Suppressor macrophage treated with lipopolysaccharide for 1 hour (primary cell): ENCODE data around the gene SIPA1L2.

ENCODE experiments used
- DNase-seq, 3 donors: peaks; one replicate each; pipeline ENCODE4 v3.0.0-alpha.2; 2020 to 2022

The SIPA1L2 gene

DNA sequence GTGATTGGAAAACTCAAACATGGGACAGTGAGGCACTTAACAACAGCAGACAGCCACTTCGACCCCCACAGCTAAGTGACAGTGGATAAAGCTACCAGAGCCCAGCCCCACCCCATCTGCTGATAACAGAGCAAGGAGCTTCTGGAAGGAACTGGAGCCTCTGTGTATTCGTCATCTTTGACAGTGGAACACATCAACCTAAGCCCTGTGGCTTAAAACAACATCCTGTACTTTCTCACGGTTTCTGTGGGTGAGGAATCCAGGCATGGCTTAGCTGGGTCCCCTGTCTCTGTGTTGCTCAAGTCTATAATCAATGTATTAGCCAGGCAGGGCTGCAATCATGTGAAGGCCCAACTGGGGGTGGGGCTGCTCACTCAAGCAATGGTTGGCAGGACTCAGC is 18.4 kb upstream of the SIPA1L2 start:
- DNase-seq = no peak

DNA sequence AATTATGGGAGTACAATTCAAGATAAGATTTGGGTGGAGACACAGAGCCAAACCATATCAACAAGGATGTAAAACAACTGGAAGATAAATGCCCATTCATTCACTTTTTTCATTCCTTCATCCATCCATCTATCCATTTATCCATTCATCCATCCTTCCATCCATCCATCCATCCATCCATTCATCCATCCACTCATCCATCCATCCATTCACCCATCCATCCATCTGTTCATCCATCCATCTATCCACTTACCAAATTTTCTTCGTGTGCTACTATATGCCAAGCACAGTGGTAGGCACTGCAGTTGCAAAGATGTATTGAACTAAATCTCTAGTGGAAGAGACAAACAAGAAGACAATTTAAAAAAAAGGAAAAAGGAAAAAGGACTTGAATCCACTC is 14.3 kb upstream of the SIPA1L2 start:
- no peak for DNase-seq

DNA sequence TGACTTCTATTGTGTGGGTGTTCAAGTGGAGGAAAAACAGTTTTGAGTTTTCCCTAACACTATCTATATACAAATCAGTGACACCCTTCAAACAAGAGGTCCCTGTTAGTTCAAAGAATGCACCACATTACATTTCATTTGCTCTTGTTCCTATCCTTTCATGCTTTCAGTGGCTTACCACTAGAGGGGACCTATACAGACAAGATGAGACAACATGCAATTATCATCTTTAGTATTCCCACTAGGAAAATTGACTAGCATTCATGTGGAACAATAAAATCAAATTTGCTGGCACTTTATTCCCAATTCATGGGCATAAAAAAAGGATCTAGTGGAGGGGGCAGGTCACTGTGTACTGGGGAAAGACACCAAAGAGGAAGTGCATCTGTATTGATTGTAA is 13.3 kb upstream of the SIPA1L2 start:
- DNase-seq = no peak

DNA sequence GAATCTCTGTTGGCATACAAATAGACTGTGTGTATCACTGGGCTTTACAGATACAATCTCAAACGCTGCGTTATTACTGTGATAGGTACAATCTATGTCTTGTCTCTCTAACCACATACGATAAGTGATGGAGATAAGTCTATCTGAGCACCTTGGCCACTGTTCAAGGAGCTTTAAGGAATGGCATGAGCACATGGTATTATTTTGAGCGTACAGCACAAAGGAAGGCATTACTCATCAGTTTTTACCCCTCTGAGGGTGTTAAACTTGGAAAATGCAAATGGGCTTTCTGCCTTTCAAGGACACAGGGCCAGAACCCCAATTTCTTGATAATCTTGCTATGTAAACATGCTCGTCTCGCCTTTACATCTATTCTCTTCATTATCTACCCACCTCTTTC is 11.6 kb upstream of the SIPA1L2 start:
- DNase-seq = no peak

DNA sequence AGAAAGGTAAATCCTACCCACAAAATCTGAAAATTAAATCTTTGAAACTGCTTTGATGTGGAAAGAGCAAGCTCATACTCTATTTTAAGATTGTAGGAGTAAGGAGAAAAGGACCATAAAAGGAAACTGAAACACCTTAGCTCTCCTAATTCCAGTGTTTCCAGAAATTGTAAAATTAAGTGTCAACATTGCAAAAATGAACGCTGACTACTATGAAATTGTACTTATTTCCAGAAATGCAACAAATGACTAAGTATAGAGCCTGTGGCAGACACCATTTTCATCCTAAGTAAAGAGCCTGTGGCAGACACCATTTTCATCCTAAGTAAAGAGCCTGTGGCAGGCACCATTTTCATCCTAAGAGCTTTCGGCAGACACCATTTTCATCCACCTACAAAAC is 6.9 kb upstream of the SIPA1L2 start:
- no peak for DNase-seq

DNA sequence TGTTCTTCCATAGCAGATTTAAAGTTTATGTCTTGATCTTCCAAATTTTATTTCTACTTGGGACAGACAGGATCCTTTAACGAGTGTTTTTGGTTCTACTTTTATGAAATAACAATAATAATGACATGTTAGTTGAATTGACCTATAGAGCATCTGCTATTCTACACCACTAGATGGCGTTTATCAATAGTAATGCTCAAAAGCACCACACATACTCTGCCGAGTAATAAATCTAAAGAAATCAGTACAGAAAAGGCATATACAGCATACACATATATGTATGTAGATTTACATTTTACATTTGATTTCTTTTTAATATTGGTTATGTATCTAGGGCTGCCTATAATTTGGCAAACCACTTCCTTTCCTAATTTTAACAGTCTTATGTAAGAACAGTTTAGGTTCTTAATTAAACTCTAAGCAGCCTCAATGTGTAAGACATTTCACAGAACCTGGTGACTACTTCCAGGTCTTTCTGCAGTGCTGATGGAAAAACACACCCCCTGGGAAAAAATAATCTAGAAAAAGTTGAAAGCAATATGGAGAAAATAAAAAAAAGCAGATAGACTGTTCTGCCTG is 5.9 kb upstream of the SIPA1L2 start:
- peak; percentile 67 to 89 (median 78) for DNase-seq

DNA sequence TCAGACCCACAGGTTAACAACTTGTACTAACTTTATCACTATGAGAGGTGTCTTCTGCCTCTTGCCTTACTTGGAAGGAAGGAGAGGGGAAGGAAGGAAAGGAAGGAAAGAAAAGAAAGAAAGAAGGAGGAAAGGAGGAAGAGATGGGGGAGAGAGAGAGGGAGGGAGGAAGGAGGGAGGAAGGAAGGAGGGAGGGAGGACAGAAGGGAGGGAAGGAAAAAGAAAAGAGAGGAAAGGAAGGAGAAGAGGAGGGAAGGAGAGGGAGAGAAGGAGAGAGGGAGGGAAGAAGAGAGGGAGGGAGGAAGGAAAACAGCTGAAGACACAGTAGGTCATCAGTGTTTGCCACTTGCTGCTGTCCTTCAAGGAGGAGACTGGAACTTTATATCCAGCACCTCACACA is 5.3 kb upstream of the SIPA1L2 start:
- DNase-seq = no peak

DNA sequence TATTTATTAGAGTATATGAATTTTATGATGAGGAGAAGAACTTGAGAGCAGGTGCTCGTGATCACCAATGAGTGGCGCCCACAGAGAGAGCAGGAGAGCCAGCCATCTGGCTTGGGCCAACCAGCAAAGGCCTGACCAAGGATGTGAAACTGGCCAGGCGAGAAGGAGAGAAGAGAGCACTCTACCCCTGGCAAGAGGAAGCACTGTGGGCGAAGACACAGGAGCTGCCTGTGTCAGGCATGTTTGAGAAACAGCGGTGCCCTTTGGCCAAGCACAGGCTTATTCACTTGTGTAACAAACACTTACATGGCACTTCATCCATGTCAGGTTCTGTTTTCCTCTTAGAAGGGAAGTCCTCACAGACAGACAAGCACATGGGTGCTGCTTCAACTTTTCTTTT is 4.2 kb upstream of the SIPA1L2 start:
- DNase-seq = peak; percentile 73 to 81 (median 76)

DNA sequence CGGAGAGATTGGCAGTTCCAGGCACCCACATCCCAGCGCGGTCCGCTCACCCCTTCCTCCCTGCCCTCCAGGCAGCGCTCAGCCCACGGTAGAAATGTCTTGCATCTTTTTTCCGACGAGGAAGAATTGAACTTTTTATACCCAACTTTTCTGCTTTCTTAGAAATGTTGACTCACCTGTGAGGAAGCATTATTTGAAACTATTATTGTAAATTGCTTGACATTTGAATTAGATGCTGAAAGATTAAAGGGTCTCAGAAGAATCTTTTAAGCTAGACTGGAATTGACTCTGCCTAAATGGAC is 912 bp upstream of the SIPA1L2 start:
- DNase-seq = no peak

DNA sequence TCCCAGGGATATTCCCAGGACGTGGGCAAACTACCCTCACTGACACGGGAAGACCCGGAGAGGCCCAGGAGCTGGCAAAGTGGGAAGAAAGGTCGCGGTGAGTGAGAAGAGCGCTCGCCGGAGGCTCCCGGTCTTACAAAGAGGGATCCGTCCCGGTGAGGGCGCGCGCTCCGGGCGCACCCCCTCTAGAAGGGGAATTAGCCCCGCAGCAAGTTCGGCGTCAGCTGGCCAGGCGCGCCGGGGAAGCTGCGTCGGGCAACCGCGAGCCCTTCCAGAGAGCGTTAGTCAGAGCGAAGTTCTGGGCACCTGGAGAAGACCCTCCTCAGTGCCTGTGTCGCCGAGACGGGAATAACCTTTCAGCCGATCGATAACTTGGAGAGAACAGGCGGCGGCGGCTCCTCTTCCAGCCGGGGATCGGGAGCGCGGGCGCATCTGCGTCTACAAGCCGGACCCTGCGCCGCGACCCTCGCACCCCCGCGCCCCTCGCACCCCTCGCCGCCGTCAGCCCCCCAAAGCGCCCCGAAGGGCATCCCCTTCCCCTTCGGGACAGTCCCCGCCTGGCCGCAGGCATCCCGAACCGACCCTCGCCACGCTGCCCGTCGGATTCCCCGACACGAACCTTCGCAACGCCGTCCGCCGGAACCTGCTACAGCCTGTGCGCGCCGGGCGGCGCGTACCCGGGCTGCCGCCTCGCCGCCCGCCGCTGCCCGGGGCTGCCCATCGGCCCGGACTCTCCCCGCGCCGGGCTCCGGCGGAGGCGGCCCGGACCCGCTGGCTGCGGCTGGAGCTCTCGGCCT is 485 bp downstream of the SIPA1L2 start:
- DNase-seq = peak; percentile 56 to 70 (median 57)

DNA sequence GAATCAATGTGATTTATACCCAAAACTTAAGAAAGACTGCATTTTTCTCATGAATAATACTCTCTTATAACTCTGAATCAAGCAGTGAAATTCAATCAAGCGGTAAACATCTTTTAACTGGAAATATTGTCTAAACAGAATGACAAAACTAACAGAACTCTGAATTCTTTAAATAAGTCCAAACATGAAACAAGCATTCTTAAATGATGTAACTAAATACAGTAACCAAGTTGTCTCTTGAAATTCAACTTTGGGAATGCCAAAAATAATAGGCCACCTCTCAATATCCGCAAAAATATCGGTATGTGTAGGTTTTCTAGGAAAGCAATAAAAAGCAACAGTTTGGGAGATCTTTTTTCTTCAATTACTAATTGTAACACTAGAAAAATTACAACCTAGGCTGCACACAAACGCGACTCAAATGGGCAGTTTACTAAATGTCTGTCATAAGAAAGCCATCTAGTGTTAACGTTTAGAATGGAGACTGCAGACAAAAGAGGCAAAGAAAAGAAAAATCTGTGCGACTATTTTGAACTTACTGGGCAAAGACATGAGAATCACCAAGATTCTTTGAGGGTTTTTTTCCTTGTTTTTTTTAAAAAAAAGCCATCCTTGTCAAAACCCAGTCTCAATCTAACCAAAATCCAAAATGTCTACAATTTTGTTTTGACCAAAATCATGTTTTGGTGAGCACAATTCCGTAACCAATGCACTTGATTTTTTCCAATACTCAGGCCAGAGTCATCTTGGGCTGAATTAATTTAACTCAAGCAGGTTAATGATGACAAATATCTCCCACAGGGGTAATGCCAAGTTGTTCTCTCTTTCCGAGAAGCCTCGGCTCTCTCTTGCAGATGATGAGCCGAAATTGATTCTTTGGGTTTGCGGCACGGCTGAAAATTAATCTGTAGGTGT is 1.3 kb downstream of the SIPA1L2 start:
- peak; percentile 27 to 64 (median 59) for DNase-seq

DNA sequence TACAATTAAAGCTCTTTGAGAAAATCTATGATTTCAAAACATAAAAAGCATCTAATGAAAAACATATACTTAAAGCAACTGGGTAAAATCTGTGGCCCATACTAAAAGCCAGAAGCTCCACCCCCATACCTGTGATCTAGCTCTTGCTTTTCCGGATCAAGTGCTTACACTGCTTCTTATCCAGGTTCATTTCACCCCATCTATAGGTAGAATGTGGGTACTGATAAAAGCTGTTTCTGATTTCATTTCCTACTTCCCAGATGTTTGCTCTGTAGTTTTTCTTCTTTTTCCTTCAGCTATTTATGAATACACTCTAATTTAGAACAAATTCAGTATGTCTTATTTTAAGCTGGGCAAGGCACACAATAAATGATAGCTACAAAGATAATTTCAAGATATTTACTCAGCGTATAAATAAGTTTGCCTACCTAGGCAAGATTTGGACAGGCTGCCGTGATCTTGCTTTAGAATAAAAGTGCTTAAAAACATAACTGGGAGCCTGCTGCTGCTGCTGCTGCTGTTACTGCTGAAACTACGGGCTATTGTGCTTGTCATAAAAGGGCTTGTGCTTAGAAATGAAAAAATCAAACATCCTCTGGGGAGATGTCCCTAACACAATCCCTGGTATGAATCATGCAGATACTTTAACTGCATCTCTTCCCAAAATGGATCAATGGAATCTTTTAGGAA is 2.1 kb downstream of the SIPA1L2 start:
- no peak for DNase-seq

DNA sequence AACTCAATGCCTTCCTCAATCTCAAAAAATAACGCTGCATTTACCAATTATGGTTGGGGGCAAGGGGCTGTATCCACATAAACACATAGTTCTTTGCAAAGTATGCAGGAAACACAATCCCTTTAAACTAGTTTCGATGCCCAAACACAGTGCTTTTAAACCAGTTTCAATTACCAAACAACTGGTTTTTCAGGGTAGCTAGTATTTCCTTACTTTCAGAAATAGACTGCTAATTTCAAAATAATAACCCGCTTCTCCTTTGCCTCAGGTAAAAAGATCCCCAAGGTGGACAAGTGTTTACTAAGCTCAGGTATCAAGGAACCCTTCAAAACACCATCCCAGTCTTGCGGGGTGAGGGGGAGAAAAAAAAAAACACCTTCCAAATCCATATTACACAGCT is 2.8 kb downstream of the SIPA1L2 start:
- DNase-seq = no peak

DNA sequence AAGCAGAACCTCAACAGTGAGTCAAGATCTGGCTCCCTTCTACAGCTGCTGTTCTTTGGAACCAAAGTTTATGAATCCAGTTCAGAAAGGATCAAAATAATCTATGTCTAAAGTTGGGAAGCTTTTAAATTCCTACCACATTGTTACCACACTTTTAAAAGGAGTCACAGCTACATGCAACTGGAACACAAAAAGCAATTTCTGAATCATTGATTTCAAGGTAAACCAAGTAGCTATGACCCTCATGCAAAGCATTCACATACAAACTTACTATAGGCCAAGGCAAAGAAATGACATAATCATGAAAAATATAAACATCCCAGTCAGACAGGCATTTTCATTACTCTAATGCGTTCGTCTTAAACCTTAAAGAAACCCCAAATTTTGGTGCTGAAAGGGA is 3.5 kb downstream of the SIPA1L2 start:
- no peak for DNase-seq

DNA sequence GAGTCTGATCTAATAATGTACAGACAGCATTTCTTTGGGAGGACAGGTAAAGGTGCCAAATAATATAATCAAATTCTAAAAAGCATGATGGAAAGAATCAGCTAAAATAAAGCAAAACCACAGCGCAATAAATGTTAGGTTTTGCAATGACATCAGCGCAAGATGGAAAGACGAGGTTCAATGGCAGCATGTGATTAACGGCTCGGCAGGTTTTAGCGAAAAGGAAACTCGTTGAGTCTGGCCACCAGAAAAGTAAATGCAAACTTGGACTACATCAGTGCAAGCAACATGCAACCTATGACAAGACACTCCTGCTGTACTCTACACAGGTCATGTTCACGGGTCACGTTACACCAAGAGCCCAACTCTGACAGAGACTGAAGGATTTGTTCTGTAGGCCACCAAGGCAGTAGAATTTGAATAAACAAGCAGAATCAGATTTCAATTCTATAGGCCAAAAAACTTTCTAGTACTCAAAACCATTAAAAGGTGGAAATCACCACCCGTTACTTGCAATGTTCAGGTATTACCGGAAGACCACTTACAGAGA is 4.5 kb downstream of the SIPA1L2 start:
- DNase-seq = no peak

DNA sequence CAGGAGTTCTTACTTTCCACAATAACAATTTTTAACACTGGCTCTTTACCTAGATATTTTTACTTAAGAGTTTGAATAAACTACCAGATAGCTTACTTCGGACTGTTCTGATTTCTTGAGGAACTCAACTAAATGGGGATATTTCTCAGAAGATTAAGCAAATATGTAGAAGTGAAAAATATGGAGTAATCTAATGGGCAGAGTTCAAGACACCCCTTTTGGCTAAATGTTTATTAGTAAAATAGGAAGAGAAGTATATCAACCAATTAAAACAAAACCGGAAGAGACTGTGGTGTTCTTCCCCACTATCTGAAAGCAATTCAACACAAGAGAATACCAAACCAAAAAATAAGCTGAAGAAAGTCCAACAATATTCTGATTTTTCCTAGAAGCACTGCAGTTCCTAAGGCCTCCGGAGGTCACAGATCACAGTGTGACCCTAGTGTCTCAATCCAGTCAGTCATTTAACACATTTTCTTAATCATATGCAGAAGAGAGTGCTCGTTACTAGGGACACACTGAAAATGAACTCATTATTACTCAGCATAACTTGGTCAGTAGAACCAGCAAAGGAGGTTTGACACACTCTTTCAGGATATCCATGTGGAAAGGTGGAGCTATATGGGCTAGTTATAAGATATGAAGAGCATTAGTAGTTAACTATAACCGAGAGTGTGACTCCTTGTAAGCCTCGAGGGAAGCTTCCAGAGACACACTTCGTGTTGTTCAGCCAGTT is 5.2 kb downstream of the SIPA1L2 start:
- peak; percentile 31 to 75 (median 60) for DNase-seq

DNA sequence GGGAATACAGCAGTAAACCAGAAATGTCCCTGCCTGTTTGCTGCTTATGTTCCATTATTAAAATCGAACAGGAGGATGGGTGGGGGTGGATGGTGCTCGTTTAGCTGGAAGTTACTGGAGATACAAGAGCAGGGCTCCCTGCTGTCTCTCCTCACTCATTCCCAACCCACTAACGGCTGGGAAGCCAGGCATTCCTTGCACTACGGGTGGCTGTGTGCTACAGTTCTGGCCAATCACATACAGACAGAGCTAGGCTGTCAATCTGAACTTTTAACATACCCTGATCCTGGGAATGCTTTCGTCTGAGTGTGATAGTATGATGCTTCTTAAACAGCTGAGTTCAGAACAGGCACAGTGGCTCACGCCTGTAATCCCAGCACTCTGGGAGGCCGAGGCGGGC is 7.0 kb downstream of the SIPA1L2 start:
- no peak for DNase-seq

DNA sequence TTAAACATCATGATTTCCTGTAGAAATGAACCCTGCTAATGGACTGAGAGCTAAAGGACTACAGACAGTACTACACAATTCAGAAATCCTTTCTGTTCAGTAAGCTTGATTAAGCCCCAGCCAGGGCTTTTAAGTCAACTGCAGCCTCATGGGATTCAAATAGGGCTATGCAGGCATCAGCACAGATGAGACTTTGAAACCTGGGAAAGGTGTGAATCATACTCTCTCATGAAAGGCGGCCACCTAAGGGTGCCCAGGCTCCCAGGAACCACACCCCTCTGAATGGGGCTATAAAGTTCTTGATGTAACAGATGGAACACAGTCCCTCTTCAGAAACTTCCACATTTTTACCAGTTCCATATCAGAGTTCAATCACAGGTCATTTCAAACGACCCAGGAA is 7.6 kb downstream of the SIPA1L2 start:
- DNase-seq = peak in 1 of 3 donors; percentile 19

DNA sequence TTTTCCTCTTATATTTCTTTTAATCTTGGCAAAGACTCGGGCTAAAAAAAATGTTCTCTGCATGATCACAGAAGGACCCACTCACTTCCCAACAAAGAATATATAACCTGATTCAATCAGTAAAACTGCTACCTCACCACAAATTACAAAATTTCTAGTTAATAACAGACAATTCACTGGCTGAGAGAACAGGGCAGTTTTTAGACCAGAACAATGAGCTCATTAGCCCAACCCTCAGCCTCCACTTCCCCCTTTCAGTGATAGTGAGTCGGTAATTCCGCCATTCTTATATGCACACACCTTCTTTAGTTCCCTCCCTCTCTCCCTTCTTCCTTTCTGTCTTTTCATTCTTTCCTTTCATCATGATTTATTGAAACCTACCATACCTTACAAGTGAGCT is 8.9 kb downstream of the SIPA1L2 start:
- DNase-seq = peak; percentile 70 to 74 (median 72)

DNA sequence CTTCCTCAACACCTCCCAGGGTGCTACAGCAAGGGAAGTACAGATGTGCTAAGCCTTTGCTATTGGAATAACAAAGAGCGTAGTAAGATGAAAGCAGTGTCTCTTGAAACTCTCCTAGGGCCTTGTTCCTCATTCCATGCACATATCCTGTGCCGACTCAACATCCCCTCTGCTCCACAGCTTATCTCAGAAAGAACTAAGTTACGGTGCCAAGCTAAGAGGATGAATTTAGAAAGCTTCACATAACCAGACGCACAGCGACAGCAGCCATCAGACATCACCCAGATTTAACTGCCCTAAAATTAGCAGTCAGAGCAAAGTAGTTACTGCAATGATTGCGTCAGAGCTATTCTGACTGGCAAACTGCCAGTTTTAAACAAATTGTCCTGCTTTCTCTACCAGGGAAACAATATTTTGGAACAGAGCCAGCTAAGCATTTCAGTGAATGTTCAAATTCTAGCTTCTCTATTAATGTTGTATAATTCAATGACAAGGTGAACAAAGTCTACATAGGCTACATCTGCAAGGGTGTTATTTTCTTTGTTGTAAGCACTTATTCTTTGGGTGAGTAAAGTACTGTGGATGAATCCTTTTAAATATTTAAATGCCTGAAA is 9.5 kb downstream of the SIPA1L2 start:
- peak; percentile 55 to 65 (median 61) for DNase-seq

DNA sequence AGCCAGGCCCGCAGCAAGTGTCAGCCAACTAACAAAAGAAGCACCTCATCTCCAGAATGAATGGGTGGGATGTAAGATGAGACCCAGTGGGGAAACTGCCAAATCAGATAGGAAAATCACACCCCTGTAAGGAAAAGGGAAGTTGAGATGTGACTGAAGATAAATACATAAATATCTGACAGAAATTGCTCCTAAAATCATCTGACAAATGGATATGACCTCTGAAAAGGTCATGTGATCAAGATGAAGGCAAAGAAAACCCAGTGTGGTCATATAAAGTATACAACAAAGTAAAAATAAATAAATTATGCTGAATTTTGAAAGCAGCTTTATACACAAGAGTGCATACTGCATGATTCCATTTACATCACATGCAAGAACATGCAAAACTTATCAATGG is 12.7 kb downstream of the SIPA1L2 start:
- peak in 1 of 3 donors; percentile 19 for DNase-seq

DNA sequence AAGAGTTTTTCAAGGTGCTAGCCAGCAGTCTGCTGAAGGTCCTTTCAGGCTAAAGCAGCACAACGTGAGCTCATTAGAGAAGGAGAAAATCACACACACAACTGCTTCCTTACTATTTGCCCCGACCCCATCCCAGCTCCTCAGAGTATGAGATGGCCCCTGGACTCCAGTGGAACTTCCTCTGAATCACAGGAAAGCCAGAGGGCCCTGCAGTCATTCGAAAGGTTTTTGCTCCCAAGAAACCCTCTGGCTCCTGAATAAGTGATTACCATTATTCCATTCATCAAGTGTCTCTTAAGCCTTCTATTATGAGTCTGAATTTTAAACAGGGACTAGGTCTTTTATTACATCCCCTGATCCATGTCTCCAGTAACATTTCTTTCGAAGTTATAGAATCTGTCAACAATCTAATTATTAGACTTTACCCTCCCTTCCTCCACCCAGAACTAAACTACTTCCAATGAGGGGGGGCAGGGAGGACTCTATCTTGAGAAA is 14.6 kb downstream of the SIPA1L2 start:
- DNase-seq = no peak
